ENCODE measurements around the gene HACD1.
"Not testable (repeated sequence)": the region's sequence is repeated elsewhere in the genome, so short reads cannot be mapped to it uniquely, and the experiment has no call there.

HACD1 gene

GRCh38 chr10:17643755-17644484, 26.7 kb upstream of the HACD1 start, which contains the start of gene STAM:
STAM (plus strand) TSS chr10:17644151; CDS start chr10:17644340, 189 bp downstream.
- DNase-seq (ENCODE audit: low read depth), result peak; percentile 79
- TF ChIP-seq CTCF (IDR thresholded peaks at IDR 0.05; ENCODE audit: control insufficient read depth, extremely low read depth, insufficient read depth), result no peak
- peak within 1 kb of the TSS; percentile 98 for H3K4me3 ChIP-seq (ENCODE audit: low read depth, low read length)

GRCh38 chr10:17643339-17643754, 26.2 kb upstream of the HACD1 start:
- no peak for TF ChIP-seq CTCF (IDR thresholded peaks at IDR 0.05; ENCODE audit: control insufficient read depth, extremely low read depth, insufficient read depth)
- no peak for DNase-seq (ENCODE audit: low read depth)
- H3K4me3 ChIP-seq (ENCODE audit: low read depth, low read length), result peak overlapping the region; percentile 98

- TF ChIP-seq CTCF (IDR thresholded peaks at IDR 0.05; ENCODE audit: control insufficient read depth, extremely low read depth, insufficient read depth), result no peak
- DNase-seq (ENCODE audit: low read depth), result no peak
Measured at GRCh38 chr10:17640331-17640816, 23.2 kb upstream of the HACD1 start.

GRCh38 chr10:17637869-17638268, 20.7 kb upstream of the HACD1 start:
- no peak for DNase-seq (ENCODE audit: low read depth)
- TF ChIP-seq CTCF (IDR thresholded peaks at IDR 0.05; ENCODE audit: control insufficient read depth, extremely low read depth, insufficient read depth), result no peak
- no peak overlapping the region for H3K4me3 ChIP-seq (ENCODE audit: low read depth, low read length)

More at GRCh38 chr10:17640331-17640816, 23.2 kb upstream of the HACD1 start:
- H3K4me3 ChIP-seq (ENCODE audit: low read depth, low read length), result no peak overlapping the region

GRCh38 chr10:17633353-17633752, 16.2 kb upstream of the HACD1 start:
- no peak overlapping the region for H3K4me3 ChIP-seq (ENCODE audit: low read depth, low read length)
- no peak for TF ChIP-seq CTCF (IDR thresholded peaks at IDR 0.05; ENCODE audit: control insufficient read depth, extremely low read depth, insufficient read depth)
- DNase-seq (ENCODE audit: low read depth), result no peak

- not testable (repeated sequence) for DNase-seq (ENCODE audit: low read depth); H3K4me3 ChIP-seq (ENCODE audit: low read depth, low read length)
Measured at GRCh38 chr10:17632590-17632989, 15.4 kb upstream of the HACD1 start.

GRCh38 chr10:17626656-17627055, 9.5 kb upstream of the HACD1 start:
- H3K4me3 ChIP-seq (ENCODE audit: low read depth, low read length), result no peak overlapping the region
- no peak for TF ChIP-seq CTCF (IDR thresholded peaks at IDR 0.05; ENCODE audit: control insufficient read depth, extremely low read depth, insufficient read depth)
- no peak for DNase-seq (ENCODE audit: low read depth)

All from LNCaP clone FGC (cell line).